ENCODE measurements around the gene LRRC15. TPM values are rescaled to one million over a fixed set of nuclear protein-coding genes. Genes with fewer than 3 reads are reported as not detected.

LRRC15 gene
- polyA plus RNA-seq, 3 donors = not detected

- H3K9ac ChIP-seq (ENCODE audit: insufficient read depth, low read length, poor library complexity, severe bottlenecking) = no peak overlapping the region
- H3K4me2 ChIP-seq (replicated peaks; ENCODE audit: extremely low read depth, low read length, poor library complexity, severe bottlenecking) = no peak overlapping the region
- peaks cover 0 to 2% (median 0%) of the 10 kb centered on the region in 7 donors for H3K9me3 Mint-ChIP-seq
- no peaks in the 10 kb centered on the region for H3K79me2 ChIP-seq (ENCODE audit: insufficient read depth, low read length)
- H3K27me3 Mint-ChIP-seq (ENCODE audit: low read depth in 3 of 3) = peaks cover 20 to 33% (median 25%) of the 10 kb centered on the region in 3 donors
- H3K36me3 Mint-ChIP-seq = no peaks in the 10 kb centered on the region
- TF ChIP-seq CTCF (IDR thresholded peaks at IDR 0.05) = no peak
- H3K4me3 Mint-ChIP-seq = no peak overlapping the region
- no peaks in the 10 kb centered on the region for H3K9me3 ChIP-seq (replicated peaks in 1 of 2; ENCODE audit: control insufficient read depth in 1 of 2, insufficient read depth in 1 of 2, low read length in 2 of 2)
- no peak overlapping the region for H3K4me3 ChIP-seq (replicated peaks in 1 of 3; ENCODE audit: low read depth in 2 of 3, low read length in 3 of 3)
- no peaks in the 10 kb centered on the region for H3K4me1 Mint-ChIP-seq
- H3K27me3 ChIP-seq (ENCODE audit: control insufficient read depth in 2 of 2, insufficient read depth in 2 of 2, low read length in 2 of 2) = peaks cover 0 to 23% of the 10 kb centered on the region in 2 donors
- H4K20me1 ChIP-seq (ENCODE audit: insufficient read depth, low read length) = no peaks in the 10 kb centered on the region
- H3K27ac ChIP-seq (ENCODE audit: low read depth in 1 of 2, low read length in 2 of 2) = no peak overlapping the region
- H3K4me1 ChIP-seq (ENCODE audit: control insufficient read depth in 1 of 2, insufficient read depth in 2 of 2, low read length in 2 of 2) = no peaks in the 10 kb centered on the region
- no peak overlapping the region for H2AFZ ChIP-seq (ENCODE audit: insufficient read depth, low read depth, low read length, poor library complexity, severe bottlenecking)
- H3K27ac Mint-ChIP-seq = no peak overlapping the region
- no peak for DNase-seq
- intact Hi-C loops (cut with micrococcal nuclease) = no loop called here
- no peaks in the 10 kb centered on the region for H3K36me3 ChIP-seq (replicated peaks in 1 of 2; ENCODE audit: control insufficient read depth in 1 of 2, insufficient read depth in 2 of 2, low read length in 2 of 2)
- WGBS (ENCODE audit: insufficient coverage) = 97% methylated on average over 5 of the region's 6 CpGs
Measured at GRCh38 chr3:194365526-194365925, 4.0 kb downstream of the LRRC15 start.

GRCh38 chr3:194364652-194365434 is 4.7 kb downstream of the LRRC15 start:
- H3K4me1 ChIP-seq (ENCODE audit: control insufficient read depth in 1 of 2, insufficient read depth in 2 of 2, low read length in 2 of 2) = no peaks in the 10 kb centered on the region
- intact Hi-C loops (cut with micrococcal nuclease) = no loop called here
- WGBS (ENCODE audit: insufficient coverage) = 88% methylated on average over 14 of the region's 20 CpGs
- H3K4me2 ChIP-seq (replicated peaks; ENCODE audit: extremely low read depth, low read length, poor library complexity, severe bottlenecking) = no peak overlapping the region
- H3K27me3 Mint-ChIP-seq (ENCODE audit: low read depth in 3 of 3) = peaks cover 14 to 26% (median 20%) of the 10 kb centered on the region in 3 donors
- H3K4me3 Mint-ChIP-seq = no peak overlapping the region
- H3K27ac ChIP-seq (ENCODE audit: low read depth in 1 of 2, low read length in 2 of 2) = no peak overlapping the region
- no peaks in the 10 kb centered on the region for H3K36me3 Mint-ChIP-seq
- no peaks in the 10 kb centered on the region for H3K9me3 ChIP-seq (replicated peaks in 1 of 2; ENCODE audit: control insufficient read depth in 1 of 2, insufficient read depth in 1 of 2, low read length in 2 of 2)
- no peaks in the 10 kb centered on the region for H4K20me1 ChIP-seq (ENCODE audit: insufficient read depth, low read length)
- no peak for TF ChIP-seq CTCF (IDR thresholded peaks at IDR 0.05)
- no peak overlapping the region for H2AFZ ChIP-seq (ENCODE audit: insufficient read depth, low read depth, low read length, poor library complexity, severe bottlenecking)
- no peak overlapping the region for H3K27ac Mint-ChIP-seq
- no peak for DNase-seq
- no peaks in the 10 kb centered on the region for H3K79me2 ChIP-seq (ENCODE audit: insufficient read depth, low read length)
- H3K4me3 ChIP-seq (replicated peaks in 1 of 3; ENCODE audit: low read depth in 2 of 3, low read length in 3 of 3) = no peak overlapping the region
- no peaks in the 10 kb centered on the region for H3K4me1 Mint-ChIP-seq
- peaks cover 0 to 18% of the 10 kb centered on the region in 2 donors for H3K27me3 ChIP-seq (ENCODE audit: control insufficient read depth in 2 of 2, insufficient read depth in 2 of 2, low read length in 2 of 2)
- peaks cover 0 to 2% (median 0%) of the 10 kb centered on the region in 7 donors for H3K9me3 Mint-ChIP-seq
- no peak overlapping the region for H3K9ac ChIP-seq (ENCODE audit: insufficient read depth, low read length, poor library complexity, severe bottlenecking)
- no peaks in the 10 kb centered on the region for H3K36me3 ChIP-seq (replicated peaks in 1 of 2; ENCODE audit: control insufficient read depth in 1 of 2, insufficient read depth in 2 of 2, low read length in 2 of 2)

Data from CD14-positive monocyte (primary cell).